ENCODE results near the gene CC2D2B. TPM values are rescaled to one million over a fixed set of nuclear protein-coding genes. Genes with fewer than 3 reads are reported as not detected.

Gene CC2D2B
- total and polyA plus RNA-seq, 2 experiments from 2014 or later = 0.24 to 0.92 TPM

DNA sequence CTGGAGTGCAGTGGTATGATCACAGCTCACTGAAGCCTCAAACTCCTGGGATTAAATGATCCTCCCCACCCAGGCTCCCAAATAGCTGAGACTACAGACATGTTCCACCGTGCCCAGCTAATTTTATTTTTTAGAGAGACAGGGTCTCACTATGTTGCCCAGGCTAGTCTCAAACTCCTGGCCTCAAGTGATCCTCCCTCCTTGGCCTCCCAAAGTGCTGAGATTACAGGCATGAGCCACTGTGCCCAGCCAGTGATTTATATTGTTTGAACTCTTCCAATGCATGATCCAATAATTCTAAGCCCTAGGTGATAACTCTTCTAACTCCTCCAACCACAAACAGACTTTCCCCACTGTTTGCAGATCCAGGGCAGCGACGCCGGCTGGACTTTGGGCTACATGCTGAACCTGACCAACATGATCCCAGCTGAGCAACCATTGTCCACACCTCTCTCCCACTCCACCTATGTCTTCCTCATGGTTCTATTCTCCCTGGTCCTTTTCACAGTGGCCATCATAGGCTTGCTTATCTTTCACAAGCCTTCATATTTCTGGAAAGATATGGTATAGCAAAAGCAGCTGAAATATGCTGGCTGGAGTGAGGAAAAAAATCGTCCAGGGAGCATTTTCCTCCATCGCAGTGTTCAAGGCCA is 41.8 kb upstream of the CC2D2B start (continued):
- TF ChIP-seq, protein P1, sequence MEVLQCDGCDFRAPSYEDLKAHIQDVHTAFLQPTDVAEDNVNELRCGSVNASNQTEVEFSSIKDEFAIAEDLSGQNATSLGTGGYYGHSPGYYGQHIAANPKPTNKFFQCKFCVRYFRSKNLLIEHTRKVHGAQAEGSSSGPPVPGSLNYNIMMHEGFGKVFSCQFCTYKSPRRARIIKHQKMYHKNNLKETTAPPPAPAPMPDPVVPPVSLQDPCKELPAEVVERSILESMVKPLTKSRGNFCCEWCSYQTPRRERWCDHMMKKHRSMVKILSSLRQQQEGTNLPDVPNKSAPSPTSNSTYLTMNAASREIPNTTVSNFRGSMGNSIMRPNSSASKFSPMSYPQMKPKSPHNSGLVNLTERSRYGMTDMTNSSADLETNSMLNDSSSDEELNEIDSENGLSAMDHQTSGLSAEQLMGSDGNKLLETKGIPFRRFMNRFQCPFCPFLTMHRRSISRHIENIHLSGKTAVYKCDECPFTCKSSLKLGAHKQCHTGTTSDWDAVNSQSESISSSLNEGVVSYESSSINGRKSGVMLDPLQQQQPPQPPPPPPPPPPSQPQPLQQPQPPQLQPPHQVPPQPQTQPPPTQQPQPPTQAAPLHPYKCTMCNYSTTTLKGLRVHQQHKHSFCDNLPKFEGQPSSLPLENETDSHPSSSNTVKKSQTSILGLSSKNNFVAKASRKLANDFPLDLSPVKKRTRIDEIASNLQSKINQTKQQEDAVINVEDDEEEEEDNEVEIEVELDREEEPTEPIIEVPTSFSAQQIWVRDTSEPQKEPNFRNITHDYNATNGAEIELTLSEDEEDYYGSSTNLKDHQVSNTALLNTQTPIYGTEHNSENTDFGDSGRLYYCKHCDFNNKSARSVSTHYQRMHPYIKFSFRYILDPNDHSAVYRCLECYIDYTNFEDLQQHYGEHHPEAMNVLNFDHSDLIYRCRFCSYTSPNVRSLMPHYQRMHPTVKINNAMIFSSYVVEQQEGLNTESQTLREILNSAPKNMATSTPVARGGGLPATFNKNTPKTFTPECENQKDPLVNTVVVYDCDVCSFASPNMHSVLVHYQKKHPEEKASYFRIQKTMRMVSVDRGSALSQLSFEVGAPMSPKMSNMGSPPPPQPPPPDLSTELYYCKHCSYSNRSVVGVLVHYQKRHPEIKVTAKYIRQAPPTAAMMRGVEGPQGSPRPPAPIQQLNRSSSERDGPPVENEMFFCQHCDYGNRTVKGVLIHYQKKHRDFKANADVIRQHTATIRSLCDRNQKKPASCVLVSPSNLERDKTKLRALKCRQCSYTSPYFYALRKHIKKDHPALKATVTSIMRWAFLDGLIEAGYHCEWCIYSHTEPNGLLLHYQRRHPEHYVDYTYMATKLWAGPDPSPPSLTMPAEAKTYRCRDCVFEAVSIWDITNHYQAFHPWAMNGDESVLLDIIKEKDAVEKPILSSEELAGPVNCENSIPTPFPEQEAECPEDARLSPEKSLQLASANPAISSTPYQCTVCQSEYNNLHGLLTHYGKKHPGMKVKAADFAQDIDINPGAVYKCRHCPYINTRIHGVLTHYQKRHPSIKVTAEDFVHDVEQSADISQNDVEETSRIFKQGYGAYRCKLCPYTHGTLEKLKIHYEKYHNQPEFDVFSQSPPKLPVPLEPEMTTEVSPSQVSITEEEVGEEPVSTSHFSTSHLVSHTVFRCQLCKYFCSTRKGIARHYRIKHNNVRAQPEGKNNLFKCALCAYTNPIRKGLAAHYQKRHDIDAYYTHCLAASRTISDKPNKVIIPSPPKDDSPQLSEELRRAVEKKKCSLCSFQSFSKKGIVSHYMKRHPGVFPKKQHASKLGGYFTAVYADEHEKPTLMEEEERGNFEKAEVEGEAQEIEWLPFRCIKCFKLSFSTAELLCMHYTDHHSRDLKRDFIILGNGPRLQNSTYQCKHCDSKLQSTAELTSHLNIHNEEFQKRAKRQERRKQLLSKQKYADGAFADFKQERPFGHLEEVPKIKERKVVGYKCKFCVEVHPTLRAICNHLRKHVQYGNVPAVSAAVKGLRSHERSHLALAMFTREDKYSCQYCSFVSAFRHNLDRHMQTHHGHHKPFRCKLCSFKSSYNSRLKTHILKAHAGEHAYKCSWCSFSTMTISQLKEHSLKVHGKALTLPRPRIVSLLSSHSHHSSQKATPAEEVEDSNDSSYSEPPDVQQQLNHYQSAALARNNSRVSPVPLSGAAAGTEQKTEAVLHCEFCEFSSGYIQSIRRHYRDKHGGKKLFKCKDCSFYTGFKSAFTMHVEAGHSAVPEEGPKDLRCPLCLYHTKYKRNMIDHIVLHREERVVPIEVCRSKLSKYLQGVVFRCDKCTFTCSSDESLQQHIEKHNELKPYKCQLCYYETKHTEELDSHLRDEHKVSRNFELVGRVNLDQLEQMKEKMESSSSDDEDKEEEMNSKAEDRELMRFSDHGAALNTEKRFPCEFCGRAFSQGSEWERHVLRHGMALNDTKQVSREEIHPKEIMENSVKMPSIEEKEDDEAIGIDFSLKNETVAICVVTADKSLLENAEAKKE (CRISPR knock-in tag; IDR thresholded peaks at IDR 0.05) = no peak
- TF ChIP-seq, protein P2, sequence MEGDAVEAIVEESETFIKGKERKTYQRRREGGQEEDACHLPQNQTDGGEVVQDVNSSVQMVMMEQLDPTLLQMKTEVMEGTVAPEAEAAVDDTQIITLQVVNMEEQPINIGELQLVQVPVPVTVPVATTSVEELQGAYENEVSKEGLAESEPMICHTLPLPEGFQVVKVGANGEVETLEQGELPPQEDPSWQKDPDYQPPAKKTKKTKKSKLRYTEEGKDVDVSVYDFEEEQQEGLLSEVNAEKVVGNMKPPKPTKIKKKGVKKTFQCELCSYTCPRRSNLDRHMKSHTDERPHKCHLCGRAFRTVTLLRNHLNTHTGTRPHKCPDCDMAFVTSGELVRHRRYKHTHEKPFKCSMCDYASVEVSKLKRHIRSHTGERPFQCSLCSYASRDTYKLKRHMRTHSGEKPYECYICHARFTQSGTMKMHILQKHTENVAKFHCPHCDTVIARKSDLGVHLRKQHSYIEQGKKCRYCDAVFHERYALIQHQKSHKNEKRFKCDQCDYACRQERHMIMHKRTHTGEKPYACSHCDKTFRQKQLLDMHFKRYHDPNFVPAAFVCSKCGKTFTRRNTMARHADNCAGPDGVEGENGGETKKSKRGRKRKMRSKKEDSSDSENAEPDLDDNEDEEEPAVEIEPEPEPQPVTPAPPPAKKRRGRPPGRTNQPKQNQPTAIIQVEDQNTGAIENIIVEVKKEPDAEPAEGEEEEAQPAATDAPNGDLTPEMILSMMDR (conservative IDR thresholded peaks at IDR 0.05; ENCODE audit: low read depth in 2 of 2) = no peak

DNA sequence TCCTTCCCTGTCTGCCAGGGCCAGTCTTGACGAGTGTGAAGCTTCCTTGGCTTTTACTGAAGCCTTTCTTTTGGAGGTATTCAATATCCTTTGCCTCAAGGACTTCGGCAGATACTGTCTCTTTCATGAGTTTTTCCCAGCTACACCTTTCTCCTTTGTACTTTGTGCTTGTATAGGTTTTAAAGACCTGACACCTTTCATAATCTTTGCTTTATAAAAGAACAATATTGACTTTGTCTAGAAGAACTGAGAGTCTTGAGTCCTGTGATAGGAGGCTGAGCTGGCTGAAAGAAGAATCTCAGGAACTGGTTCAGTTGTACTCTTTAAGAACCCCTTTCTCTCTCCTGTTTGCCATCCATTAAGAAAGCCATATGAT is 41.3 kb upstream of the CC2D2B start:
- ATAC-seq = no peak
- TF ChIP-seq EZH2phosphoT487 (IDR thresholded peaks at IDR 0.05; ENCODE audit: unreplicated experiment) (no peak), POLR2AphosphoS5 (IDR thresholded peaks at IDR 0.05; ENCODE audit: low read depth) (no peak), ZNF114 (CRISPR knock-in tag; IDR thresholded peaks at IDR 0.05) (no peak), ZNF331 (CRISPR knock-in tag; IDR thresholded peaks at IDR 0.05; ENCODE audit: low read depth) (no peak)
- TF ChIP-seq, protein P3, sequence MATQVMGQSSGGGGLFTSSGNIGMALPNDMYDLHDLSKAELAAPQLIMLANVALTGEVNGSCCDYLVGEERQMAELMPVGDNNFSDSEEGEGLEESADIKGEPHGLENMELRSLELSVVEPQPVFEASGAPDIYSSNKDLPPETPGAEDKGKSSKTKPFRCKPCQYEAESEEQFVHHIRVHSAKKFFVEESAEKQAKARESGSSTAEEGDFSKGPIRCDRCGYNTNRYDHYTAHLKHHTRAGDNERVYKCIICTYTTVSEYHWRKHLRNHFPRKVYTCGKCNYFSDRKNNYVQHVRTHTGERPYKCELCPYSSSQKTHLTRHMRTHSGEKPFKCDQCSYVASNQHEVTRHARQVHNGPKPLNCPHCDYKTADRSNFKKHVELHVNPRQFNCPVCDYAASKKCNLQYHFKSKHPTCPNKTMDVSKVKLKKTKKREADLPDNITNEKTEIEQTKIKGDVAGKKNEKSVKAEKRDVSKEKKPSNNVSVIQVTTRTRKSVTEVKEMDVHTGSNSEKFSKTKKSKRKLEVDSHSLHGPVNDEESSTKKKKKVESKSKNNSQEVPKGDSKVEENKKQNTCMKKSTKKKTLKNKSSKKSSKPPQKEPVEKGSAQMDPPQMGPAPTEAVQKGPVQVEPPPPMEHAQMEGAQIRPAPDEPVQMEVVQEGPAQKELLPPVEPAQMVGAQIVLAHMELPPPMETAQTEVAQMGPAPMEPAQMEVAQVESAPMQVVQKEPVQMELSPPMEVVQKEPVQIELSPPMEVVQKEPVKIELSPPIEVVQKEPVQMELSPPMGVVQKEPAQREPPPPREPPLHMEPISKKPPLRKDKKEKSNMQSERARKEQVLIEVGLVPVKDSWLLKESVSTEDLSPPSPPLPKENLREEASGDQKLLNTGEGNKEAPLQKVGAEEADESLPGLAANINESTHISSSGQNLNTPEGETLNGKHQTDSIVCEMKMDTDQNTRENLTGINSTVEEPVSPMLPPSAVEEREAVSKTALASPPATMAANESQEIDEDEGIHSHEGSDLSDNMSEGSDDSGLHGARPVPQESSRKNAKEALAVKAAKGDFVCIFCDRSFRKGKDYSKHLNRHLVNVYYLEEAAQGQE (IDR thresholded peaks at IDR 0.05; ENCODE audit: unreplicated experiment) = no peak
- TF ChIP-seq, protein P4, sequence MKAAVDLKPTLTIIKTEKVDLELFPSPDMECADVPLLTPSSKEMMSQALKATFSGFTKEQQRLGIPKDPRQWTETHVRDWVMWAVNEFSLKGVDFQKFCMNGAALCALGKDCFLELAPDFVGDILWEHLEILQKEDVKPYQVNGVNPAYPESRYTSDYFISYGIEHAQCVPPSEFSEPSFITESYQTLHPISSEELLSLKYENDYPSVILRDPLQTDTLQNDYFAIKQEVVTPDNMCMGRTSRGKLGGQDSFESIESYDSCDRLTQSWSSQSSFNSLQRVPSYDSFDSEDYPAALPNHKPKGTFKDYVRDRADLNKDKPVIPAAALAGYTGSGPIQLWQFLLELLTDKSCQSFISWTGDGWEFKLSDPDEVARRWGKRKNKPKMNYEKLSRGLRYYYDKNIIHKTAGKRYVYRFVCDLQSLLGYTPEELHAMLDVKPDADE (IDR thresholded peaks at IDR 0.05) = no peak
- TF ChIP-seq, protein P2 (conservative IDR thresholded peaks at IDR 0.05; ENCODE audit: low read depth in 2 of 2) = no peak

More for the DNA sequence above, 41.3 kb upstream of the CC2D2B start:
- Histone ChIP-seq H3K27me3 (ENCODE audit: insufficient read depth) (no peaks in the 10 kb centered on the region), H3K9me2 (ENCODE audit: insufficient read depth) (no peaks in the 10 kb centered on the region), H3K4me1 (ENCODE audit: insufficient read depth) (no peaks in the 10 kb centered on the region), H2AFZ (no peak overlapping the region), H3K4me3 (no peak overlapping the region), H3K27ac (ENCODE audit: low read depth) (no peak overlapping the region), H3F3A (replicated peaks; ENCODE audit: low read depth) (no peaks in the 10 kb centered on the region), H3K79me2 (replicated peaks; ENCODE audit: insufficient read depth) (no peaks in the 10 kb centered on the region), H3K4me2 (no peak overlapping the region), H4K20me1 (replicated peaks; ENCODE audit: insufficient read depth) (no peaks in the 10 kb centered on the region), H3K36me3 (ENCODE audit: insufficient read depth) (no peaks in the 10 kb centered on the region)
- H3K4me3 Mint-ChIP-seq = no peak overlapping the region
- peaks cover 2% of the 10 kb centered on the region for H3K27me3 Mint-ChIP-seq (ENCODE audit: insufficient read depth, low read depth, poor library complexity)
- H3K9me3 Mint-ChIP-seq = no peaks in the 10 kb centered on the region
- H3K36me3 Mint-ChIP-seq (ENCODE audit: low read depth) = no peaks in the 10 kb centered on the region
- H3K27ac Mint-ChIP-seq = no peak overlapping the region
- no peaks in the 10 kb centered on the region for H3K4me1 Mint-ChIP-seq
- DNase-seq (ENCODE audit: low spot score) = no peak

Data from GM23338 (cell line).